Retina (tissue), 1 donor: ENCODE results near the gene EXOC2.

Experiments used
- DNase-seq: peaks from one replicate; pipeline ENCODE4 v3.0.0-alpha.2; 2016

EXOC2 gene

GRCh38 chr6:692858-693722 lies at the start of gene EXOC2:
EXOC2 (minus strand) TSS chr6:693139; CDS start chr6:637818, 55,321 bp downstream.
- peak; percentile 94 for DNase-seq

GRCh38 chr6:741410-742339 lies 48.7 kb upstream of the EXOC2 start:
- no peak for DNase-seq

- DNase-seq = peak; percentile 17
These were observed 43.9 kb upstream of the EXOC2 start for GRCh38 chr6:736657-737446.

GRCh38 chr6:733431-734219 lies 40.7 kb upstream of the EXOC2 start:
- no peak for DNase-seq

GRCh38 chr6:731924-732323 lies 39.0 kb upstream of the EXOC2 start:
- no peak for DNase-seq

GRCh38 chr6:729606-730320 lies 36.8 kb upstream of the EXOC2 start:
- DNase-seq = no peak

- DNase-seq = no peak
These were observed 34.9 kb upstream of the EXOC2 start for GRCh38 chr6:727856-728255.

GRCh38 chr6:723540-723939 lies 30.6 kb upstream of the EXOC2 start:
- no peak for DNase-seq

GRCh38 chr6:722608-723007 lies 29.7 kb upstream of the EXOC2 start:
- DNase-seq = no peak

- peak; percentile 58 for DNase-seq
These were observed 29.2 kb upstream of the EXOC2 start for GRCh38 chr6:722077-722524.

- DNase-seq = no peak
These were observed 25.4 kb upstream of the EXOC2 start for GRCh38 chr6:718345-718744.

GRCh38 chr6:717135-717534 lies 24.2 kb upstream of the EXOC2 start:
- DNase-seq = no peak

- no peak for DNase-seq
These were observed 23.0 kb upstream of the EXOC2 start for GRCh38 chr6:715709-716491.

GRCh38 chr6:714100-714499 lies 21.2 kb upstream of the EXOC2 start:
- DNase-seq = no peak

- no peak for DNase-seq
These were observed 20.4 kb upstream of the EXOC2 start for GRCh38 chr6:713351-713750.

- DNase-seq = no peak
These were observed 19.9 kb upstream of the EXOC2 start for GRCh38 chr6:712805-713204.

GRCh38 chr6:711925-712324 lies 19.0 kb upstream of the EXOC2 start:
- no peak for DNase-seq

- peak; percentile 79 for DNase-seq
These were observed 17.9 kb upstream of the EXOC2 start for GRCh38 chr6:710601-711571.

GRCh38 chr6:709471-710056 lies 16.6 kb upstream of the EXOC2 start:
- no peak for DNase-seq
